Endometrium (tissue), 2 donors: ENCODE measurements around the gene SLC38A4.
"Not testable (repeated sequence)": the region's sequence is repeated elsewhere in the genome, so short reads cannot be mapped to it uniquely, and the experiment has no call there.

Experiments used
- FAIRE-seq: peaks from 2 replicates; lab custom pipeline; 2012; peaks lifted over from hg19 to GRCh38; lab: Jason Lieb, UNC
- donor health status: control.
- donor health status: control.

The SLC38A4 gene, protein sequence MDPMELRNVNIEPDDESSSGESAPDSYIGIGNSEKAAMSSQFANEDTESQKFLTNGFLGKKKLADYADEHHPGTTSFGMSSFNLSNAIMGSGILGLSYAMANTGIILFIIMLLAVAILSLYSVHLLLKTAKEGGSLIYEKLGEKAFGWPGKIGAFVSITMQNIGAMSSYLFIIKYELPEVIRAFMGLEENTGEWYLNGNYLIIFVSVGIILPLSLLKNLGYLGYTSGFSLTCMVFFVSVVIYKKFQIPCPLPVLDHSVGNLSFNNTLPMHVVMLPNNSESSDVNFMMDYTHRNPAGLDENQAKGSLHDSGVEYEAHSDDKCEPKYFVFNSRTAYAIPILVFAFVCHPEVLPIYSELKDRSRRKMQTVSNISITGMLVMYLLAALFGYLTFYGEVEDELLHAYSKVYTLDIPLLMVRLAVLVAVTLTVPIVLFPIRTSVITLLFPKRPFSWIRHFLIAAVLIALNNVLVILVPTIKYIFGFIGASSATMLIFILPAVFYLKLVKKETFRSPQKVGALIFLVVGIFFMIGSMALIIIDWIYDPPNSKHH

DNA sequence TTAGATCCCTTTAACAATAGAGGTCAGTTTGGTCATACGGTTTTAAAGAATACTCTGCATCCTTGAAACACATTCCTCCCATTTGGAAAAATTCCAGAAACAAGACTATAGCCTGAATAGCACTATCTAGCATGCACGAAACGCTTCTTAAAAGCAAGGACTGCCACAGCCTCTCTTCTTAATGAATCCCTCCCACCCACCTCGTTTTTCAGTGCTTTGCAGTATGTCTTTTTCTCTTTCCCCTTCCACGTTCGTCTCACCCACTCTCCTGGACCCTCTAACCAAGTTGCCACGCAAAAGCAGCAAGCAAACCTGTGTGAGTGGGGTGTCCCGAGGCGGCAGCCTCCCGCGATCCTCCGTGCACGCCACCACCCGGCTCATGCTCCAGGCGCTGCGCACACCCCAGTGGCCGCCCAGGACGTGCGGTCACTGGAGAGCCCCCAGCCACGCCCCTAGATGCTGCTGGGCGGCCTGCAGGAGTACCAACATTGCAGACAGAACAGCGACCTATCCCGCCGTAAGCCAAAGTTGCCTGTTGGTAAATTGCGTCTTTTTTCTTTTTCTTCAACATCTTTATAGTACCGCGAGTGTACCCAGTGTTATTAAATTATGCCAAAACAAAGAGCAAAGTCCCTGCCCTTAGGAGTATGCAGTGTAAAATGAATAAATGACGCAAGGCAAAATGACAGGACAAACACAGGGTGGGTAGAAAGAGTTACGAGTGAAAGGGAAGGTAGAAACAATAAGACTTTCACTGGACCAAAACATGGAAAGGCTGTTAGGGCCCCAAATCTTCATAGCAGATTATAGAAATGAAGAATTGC is at the start of gene SLC38A4:
SLC38A4 (minus strand) TSS at position 407 of the 824 bp plus-strand sequence. CDS start 32,926 bp downstream, outside the sequence.
- no peak for FAIRE-seq

DNA sequence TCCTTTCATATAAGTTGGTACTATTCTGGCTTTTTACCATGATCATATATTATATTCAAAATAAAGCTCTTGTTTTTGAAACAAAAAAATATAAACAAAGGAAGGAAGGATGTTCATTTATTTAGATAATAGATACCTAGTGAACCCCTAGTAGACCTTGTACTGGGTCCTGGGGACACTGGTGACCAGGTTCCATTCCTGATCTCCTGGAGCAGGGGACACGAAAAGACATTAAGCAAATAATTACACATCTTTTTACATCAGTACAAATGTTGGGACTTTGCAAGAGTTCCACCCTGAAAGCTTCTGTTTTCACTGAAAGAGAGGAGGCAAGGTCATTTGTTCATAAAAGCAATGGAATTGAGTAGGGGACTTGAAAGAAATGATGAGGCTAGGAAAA is 49.3 kb upstream of the SLC38A4 start:
- FAIRE-seq, result no peak

DNA sequence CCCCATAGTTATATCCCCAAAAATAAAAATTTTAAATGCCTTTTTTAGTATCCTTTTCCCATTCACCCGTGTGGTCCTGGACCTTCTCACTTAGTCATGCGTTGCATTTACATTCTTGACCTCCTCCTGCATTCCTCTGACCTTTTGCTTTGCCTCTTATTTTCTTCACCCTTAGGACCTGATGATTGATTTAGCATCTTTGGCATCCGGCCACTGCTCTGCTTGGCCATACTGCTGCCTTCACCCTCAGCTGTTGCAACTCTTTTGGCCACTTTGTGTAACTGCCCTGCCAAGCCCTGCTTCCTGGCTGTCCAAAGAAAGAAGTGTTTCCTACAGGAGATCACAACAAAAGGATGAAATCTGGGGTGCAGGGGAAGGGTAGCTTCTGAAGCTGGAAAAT is 48.8 kb upstream of the SLC38A4 start:
- FAIRE-seq, result no peak

DNA sequence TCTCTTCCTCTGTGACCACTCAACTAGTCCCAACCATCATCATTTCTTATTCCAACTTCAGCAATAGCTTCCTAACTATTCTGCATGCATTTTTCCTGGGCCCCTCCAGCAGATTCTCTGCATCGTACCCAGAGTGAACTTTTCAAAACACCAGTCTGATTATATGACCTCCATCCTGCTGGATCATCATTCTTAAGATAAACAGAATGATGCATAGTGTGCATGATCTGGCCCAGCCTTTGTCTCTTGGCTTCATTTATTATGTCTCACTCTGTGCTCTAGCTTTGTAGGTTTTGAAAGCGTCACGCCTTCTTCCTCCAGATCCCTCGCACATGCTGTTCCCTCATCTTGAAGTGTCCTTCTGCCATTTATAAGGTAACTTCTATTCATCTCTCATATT is 46.3 kb upstream of the SLC38A4 start:
- FAIRE-seq, result no peak

DNA sequence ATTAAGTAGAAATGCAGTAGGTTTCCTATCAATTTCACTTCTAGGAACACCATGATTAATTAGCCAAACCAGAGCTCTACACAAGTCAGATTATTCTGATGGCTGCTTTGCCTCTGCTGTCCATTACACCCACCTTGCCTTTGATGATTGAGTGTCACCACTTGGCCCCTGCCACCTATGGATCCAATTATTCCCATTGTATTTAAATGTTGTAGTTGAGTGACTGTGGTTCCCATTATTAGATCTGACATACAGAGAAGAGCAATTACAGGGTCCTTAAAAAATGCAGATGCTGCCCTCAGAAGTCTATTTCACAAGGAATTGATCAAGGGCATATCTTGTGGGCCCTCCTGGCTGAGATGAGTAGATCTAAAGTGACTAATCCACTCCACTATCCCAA is 39.5 kb upstream of the SLC38A4 start:
- no peak for FAIRE-seq

DNA sequence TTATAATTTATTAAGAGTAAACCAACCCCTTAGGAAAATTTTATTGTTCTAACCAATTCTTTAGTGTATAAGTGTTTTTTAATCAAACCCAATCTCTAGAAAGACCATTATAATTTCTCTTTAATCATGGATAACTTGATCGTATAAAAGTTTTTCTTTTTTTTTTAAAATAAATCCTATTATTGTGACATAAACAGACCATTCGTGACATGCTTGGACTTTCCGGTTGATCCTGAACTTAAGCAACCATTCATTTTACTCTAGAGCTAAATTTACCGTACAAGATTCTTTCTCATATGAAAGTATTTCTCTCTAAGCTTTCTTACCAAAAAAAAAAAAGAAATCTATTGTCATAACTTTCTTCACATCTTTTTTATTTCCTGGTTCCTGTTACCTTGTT is 32.6 kb upstream of the SLC38A4 start:
- no peak for FAIRE-seq

DNA sequence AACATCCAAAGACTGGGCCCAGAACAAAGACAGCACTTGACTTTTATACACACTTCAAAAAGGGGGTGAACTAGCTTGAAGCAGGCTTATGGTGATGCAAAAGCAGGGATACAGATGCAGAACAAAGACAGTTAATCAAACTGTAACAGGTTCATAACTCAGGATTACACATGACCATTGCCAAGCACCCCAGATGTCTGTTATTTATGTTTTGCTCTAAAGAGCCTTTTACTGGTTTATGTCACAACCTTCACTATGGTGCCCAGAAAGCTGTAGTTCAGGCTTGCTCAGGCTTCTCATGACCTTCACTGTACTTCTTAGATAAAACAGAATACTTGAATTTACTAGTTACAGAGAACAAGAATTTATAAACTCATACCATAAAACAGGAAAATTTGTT is 31.7 kb upstream of the SLC38A4 start:
- peak; percentile 80 for FAIRE-seq

DNA sequence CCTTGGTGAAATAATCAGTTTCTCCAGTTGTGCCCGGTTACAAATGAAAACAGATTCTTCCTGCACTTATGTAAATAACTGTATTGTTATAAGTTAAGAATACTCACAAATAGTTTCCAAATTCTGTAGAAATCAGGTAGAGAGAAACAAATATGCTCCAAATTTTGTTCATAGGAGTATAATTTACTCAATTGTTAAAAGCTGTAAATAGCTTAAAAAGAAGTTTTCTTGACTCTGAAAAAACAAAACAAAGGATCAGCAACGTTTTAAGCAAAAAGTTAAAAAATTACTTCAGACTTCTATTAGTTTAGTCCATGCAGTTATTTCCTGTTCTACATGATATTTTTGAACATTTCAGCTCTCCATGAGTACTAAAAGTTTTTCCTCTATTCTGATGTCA is 30.0 kb upstream of the SLC38A4 start:
- FAIRE-seq, result no peak

DNA sequence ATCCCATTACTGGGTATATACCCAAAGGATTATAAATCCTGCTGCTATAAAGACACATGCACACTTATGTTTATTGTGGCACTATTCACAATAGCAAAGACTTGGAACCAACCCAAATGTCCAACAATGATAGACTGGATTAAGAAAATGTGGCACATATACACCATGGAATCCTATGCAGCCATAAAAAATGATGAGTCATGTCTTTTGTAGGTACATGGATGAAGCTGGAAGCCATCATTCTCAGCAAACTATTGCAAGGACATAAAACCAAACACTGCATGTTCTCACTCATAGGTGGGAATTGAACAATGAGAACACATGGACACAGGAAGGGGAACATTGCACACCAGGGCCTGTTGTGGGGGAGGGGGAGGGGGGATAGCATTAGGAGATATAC is 28.4 kb upstream of the SLC38A4 start:
- not testable (repeated sequence) for FAIRE-seq

DNA sequence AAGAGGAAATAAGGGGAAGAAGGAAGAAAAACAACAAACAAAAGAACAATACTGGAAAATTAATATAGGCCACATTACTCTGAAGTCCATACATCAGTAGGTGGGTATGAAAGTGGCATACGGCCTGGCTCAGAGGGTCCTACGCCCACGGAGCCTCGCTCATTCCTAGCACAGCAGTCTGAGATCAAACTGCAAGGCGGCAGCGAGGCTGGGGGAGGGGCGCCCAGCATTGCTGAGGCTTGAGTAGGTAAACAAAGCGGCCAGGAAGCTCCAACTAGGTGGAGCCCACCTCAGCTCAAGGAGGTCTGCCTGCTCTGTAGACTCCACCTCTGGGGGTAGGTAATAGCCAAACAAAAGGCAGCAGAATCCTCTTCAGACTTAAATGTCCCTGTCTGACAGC is 23.0 kb upstream of the SLC38A4 start:
- FAIRE-seq, result not testable (repeated sequence)

DNA sequence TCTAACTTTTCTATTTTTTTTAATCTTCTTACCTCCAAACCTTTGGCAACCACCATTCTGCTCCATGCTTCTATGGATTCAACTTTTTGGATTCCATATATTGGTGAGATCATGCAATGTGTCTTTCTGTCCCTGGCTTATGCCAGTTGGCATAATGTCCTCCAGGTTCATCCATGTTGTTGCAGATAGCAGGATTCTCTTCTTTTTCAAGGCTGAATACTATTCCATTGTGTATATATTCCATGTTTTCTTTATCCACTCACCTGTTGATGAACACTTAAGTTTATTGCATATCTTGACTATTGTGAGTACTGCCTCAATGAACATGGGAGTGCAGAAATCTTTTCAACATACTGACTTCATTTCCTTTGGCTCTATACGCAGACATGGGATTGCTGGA is 21.2 kb upstream of the SLC38A4 start:
- no peak for FAIRE-seq

DNA sequence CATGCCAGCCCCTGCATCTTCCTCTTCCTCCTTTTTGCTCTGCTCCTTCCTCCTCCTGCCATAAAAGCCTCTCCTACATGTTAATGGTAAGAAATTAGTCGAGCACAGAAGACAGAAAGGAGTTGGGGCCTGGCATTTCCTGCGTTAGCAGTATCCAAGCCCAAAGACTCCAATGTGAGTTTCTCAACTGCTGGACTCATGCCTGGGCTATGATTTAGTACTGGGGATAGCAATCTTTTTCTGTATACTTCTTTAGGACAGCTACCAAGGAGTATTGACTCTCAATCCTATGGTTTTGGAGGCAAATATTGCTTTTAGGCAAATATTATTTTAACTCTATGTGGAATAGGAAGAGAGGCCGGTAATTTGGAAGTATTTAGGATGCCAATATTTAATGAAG is 18.0 kb upstream of the SLC38A4 start:
- FAIRE-seq, result no peak

DNA sequence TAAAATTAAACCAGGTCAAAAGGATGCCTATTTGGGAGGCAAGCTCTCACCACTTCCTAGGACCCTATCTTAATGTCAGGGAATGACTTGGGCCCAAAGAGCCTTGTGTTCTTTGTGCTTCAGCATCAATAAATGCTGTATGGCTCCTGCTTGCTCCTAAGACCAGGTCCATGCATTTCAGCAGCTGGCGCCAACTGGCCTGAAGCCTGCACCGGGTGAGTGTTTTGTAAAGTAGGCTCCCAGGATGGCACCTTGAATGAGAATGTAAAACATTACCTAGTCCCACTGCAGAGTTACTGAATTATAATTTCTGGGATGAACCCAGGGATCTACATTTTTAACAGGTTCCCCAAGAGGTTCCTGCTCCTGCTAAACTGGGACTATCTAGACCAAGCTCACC is 16.1 kb upstream of the SLC38A4 start:
- FAIRE-seq, result no peak

DNA sequence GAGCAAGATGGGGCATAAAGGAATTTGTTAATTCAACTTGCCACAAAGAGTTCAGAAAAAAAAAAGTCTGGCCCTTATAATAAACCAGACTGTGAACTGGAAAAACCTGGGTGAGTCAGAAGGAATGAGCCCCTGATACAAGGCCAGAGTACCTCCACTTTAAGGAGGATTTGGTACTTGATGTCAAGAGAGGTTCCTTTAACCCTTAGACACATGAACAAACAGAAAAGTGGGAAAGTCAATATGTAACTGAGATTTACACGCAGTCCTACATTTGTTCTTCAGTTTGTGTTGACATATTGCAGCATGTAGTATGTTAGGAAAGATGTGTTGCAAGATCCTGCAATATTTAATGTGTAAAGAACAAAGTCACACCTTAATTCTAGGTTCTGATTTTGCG is 14.2 kb upstream of the SLC38A4 start:
- FAIRE-seq, result no peak

DNA sequence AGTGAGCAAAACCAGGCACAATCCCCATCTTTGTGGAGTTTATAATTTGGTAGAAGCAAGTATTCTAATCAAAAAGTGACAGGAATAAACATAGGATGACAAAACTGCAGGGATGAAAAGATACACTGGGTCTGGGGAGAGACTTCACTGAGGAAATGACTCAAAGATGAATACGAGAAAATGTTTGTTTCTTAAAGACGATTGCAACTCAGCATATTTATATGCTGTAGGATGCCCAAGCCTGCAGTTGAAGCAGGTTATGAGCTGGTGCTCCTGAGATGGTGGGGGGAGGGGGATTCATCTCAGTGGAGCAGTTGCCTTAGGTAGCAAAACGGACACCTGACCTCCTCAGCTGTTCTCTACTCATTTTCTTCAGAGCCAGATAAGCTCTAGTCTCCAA is 13.4 kb upstream of the SLC38A4 start:
- no peak for FAIRE-seq

DNA sequence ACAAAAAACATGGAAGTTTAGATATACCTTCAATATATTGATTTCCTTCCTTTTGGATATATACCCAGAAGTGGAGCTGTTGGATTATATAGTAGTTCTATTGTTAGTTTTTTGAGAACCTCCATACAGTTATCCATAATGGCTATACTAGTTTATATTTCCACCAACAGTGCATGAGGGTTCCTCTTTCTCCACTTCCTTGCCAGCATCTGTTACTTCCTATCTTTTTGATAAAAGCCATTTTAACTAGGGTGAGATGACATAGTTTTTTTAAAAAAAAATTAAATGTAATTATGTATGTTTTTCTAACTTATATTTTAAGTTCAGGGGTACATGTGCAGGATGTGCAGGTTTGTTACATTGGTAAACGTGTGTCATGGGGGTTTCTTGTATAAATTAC is 10.0 kb upstream of the SLC38A4 start:
- FAIRE-seq, result no peak

DNA sequence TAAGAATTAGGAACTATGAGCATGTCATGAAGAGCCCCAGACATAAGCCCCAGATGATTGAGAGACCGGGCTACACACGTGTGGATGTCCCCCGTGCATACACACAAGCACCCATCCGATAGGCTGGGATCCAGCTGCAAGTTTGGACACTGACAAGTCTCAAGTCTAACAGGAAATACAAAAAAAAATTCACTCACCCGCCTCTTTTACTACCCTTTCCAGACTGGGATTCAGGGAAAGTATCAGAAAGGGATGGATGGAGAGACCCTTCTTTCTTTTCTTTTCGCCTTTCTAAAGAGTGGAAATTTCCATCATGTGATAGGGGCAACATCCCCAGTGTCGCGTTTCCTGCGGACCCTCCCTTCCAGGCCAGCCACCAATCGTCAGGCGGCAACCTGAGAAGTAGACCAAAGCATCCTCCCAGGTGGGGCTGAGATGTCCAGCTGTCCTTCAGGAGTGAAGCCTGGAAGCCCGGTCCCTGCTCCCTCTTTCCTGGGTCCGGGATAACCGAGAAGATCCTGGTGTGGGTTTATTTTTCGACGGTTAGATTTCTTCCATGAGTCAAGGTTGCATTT is 6.4 kb upstream of the SLC38A4 start:
- FAIRE-seq, result no peak

DNA sequence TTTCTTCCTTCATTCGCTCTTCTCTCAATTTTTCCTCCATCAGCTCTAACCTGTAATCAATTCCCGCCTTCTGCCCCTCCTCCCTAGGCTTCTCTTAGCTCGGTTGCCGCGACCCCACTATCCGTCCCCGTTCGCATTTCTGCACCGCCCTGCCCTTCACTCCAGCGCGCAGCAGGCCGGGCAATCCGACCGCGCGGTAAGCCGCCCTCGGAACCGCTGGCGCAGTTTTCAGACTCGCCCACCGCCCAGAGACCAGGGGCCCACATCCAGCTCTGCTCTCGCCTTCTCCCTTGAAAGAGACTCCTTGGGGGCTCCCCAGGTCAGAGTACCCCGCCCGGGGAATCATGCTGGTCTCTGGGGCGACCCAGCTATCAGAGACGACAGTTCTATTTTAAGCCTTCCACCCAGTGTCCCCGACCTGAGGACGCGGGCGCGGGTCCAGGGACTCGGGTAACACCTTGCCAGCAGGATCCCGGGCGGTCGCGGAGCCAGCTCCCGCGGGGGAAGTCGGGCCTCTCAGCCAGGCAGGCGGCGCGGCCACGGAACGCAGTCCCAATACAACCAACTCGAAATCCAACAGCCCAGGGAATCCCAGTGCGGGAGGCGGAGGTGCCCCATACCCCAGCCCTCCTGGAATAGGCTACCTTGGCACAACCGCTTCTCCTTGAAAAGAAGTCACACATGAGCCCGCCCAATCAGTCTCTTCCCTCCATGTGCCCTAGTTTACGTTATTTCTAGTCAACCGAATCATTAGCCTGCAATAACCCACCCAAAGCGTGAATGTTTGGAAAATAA is 5.7 kb upstream of the SLC38A4 start:
- no peak for FAIRE-seq

DNA sequence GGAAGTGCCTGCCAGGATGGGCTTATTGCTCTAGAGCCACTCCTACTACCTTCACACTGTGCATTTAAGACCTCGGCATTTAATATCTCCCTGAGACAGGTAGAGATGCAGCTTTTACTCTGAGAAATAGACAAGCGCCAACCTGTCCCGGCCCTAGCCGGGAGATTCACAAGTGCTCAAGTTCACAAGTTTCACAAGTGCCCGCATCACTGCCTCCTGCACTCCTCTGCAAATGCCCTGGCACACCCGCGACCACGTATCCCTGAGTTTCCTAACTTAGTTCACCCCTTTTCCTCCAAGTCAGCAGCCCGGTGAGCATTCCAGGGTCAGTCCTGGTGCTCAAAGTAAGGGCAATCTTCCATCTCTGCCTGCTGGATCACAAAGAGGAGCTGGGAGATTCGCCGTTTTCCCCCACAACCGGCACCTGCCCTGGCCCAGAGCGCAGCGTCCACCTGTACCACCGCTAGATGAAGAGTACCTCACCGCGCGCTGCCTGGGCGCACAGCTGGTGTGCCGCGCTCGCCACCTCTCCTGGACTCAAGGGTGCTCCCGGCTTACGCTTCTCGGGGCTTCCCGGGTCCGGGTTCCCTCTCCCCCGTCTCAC is 5.0 kb upstream of the SLC38A4 start:
- no peak for FAIRE-seq

DNA sequence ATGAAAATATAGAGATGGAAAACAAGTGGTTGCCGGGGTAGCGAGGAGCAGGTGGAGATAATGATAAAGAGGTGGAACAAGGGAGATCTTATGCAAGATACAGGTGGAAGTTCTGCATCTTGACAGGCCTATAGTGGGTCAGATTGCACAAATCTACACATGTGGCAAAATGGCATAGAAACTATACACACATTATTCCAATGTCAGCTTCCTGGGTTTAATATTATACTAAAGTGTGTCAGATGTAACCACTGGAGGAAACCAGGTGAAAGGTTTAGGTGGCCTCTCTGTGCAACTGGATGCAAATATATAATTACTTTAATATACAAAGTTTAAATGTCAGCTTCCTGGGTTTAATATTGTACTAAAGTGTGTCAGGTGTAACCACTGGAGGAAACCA is 1.1 kb downstream of the SLC38A4 start:
- FAIRE-seq, result no peak

DNA sequence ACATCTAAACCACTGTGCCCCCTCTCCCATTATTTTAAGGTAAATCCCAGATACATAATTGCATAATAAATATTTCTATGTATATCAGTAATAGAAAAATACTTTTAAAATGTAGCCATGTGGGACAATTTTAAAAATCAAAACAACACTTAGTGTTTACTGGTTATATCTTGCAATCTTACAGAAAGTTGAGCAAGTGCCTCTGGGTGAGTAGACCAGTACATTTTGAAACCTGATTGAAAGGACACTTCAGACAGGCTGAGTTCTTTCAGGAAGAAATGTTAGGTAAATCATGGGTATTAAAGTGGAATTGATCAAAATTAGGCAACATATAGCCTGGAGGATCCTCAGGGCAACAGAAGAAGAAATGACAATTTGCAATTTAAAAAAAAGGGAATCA is 7.2 kb downstream of the SLC38A4 start:
- FAIRE-seq, result no peak

DNA sequence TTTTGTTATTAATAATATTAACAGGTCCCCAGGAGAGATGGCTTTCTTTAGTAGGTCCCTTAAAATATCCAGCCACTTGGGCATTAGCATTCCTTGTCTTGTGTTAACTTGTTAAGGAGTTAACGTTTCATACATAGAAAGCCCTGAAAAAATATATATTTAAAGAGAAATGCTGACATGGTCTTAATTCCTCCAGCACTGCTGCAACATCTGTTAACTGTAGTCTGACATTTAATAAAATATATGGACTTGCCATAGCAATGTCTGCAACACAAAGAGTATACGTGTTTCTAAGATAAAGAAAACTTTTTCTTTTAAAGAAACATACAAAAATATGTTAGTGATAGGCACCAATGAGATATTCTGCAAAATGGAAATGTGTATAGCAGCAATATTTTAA is 10.0 kb downstream of the SLC38A4 start:
- FAIRE-seq, result no peak
